OCI-LY3 (cell line): ENCODE measurements around the gene LINGO4.

Experiments used
- H2AFZ ChIP-seq: fragments of 200-600, 300-600 bp; shearing (Covaris generic); 2 replicates; pipeline ENCODE4 v1.6.0; 2014; ENCODE audit warnings: antibody characterized with exemption, low read depth, low read length
- H3K27ac ChIP-seq: fragments of 200-600, 300-600 bp; sonication (generic); 2 replicates; pipeline ENCODE4 v1.5.1; 2014; ENCODE audit warnings: mild to moderate bottlenecking, low read length, moderate library complexity, mixed read lengths
- H3K27me3 ChIP-seq: fragments of 200-600, 300-600 bp; sonication (generic); 2 replicates; pipeline ENCODE4 v1.6.1; 2014; ENCODE audit warnings: low read depth, low read length, mixed read lengths
- H3K36me3 ChIP-seq: fragments of 200-600, 300-600 bp; sonication (generic); replicated peaks from 2 replicates; pipeline ENCODE3; 2014; ENCODE audit warnings: low read depth, low read length, mixed read lengths
- H3K4me1 ChIP-seq: fragments of 300-600, 200-600 bp; sonication (generic); 2 replicates; pipeline ENCODE4 v1.6.1; 2014; ENCODE audit warnings: low read length, mixed read lengths
- H3K4me2 ChIP-seq: fragments of 200-600, 300-600 bp; sonication (generic); 2 replicates; pipeline ENCODE4 v1.6.1; 2014; ENCODE audit warnings: low read length, mixed read lengths
- H3K4me3 ChIP-seq: fragments of 300-600, 200-600 bp; sonication (generic); 2 replicates; pipeline ENCODE4 v1.5.1; 2014; ENCODE audit warnings: antibody characterized with exemption, mild to moderate bottlenecking, low read length, moderate library complexity
- H3K79me2 ChIP-seq: fragments of 300-600, 200-600 bp; shearing (Covaris generic); 2 replicates; pipeline ENCODE4 v1.6.1; 2014; ENCODE audit warnings: mild to moderate bottlenecking, low read length, mixed read lengths
- H3K9ac ChIP-seq: fragments of 300-600, 200-600 bp; shearing (Covaris generic); 2 replicates; pipeline ENCODE4 v1.6.0; 2014; ENCODE audit warnings: mild to moderate bottlenecking, low read length, moderate library complexity
- H3K9me3 ChIP-seq: fragments of 200-600, 300-600 bp; shearing (Covaris generic); 2 replicates; pipeline ENCODE4 v1.6.1; 2014; ENCODE audit warnings: low read length, mixed read lengths; ENCODE audit not compliant: insufficient read depth
- H4K20me1 ChIP-seq: fragments of 200-600, 300-600 bp; sonication (generic); 2 replicates; pipeline ENCODE4 v1.6.1; 2016; ENCODE audit warnings: low read length, mixed read lengths; ENCODE audit not compliant: insufficient read depth
- EZH2phosphoT487 ChIP-seq: fragments of 200-600 bp; shearing (Covaris generic); IDR thresholded peaks from 2 replicates; pipeline ENCODE4 v1.6.1; 2018; ENCODE audit warnings: antibody characterized with exemption, mixed run types, low read depth
- TF ChIP-seq, protein P1 (sequence below): fragments of 200-600, 300-600 bp; sonication (generic); IDR thresholded peaks from 2 replicates; pipeline ENCODE4 v1.5.1; 2014; ENCODE audit warnings: antibody characterized with exemption, low read length, low read depth

Gene LINGO4

DNA sequence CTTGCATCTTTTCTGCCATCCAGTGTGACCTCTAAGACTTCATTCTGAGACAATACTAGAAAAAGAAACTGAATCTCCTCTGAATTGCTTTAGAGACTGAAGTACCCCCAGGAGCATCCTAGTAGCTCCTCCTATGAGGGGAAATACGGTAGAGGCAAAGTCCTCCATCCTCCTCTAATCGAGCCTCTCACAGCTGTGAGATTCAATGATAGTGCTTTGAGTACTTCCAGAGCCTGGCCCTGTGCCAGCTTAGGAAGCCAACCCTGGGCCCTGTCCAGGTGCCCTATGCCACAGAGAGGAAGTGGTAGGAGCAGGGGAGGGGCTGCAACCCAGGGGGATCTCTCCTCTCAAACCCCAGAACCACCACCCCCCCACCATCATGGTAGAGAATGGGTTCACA, 15.7 kb upstream of the LINGO4 start:
- Histone ChIP-seq H3K27ac (no peak overlapping the region), H2AFZ (no peak overlapping the region), H3K27me3 (no peaks in the 10 kb centered on the region), H3K4me2 (0 out of 2 replicates have a peak overlapping the region, but pooled peaks have one; percentile 8), H3K9me3 (no peaks in the 10 kb centered on the region), H3K4me1 (peaks cover 46% of the 10 kb centered on the region), H3K9ac (no peak overlapping the region), H3K36me3 (no peaks in the 10 kb centered on the region), H3K79me2 (no peaks in the 10 kb centered on the region), H4K20me1 (no peaks in the 10 kb centered on the region), H3K4me3 (no peak overlapping the region)
- no peak for TF ChIP-seq EZH2phosphoT487
- TF ChIP-seq, protein P1, sequence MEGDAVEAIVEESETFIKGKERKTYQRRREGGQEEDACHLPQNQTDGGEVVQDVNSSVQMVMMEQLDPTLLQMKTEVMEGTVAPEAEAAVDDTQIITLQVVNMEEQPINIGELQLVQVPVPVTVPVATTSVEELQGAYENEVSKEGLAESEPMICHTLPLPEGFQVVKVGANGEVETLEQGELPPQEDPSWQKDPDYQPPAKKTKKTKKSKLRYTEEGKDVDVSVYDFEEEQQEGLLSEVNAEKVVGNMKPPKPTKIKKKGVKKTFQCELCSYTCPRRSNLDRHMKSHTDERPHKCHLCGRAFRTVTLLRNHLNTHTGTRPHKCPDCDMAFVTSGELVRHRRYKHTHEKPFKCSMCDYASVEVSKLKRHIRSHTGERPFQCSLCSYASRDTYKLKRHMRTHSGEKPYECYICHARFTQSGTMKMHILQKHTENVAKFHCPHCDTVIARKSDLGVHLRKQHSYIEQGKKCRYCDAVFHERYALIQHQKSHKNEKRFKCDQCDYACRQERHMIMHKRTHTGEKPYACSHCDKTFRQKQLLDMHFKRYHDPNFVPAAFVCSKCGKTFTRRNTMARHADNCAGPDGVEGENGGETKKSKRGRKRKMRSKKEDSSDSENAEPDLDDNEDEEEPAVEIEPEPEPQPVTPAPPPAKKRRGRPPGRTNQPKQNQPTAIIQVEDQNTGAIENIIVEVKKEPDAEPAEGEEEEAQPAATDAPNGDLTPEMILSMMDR: no peak

DNA sequence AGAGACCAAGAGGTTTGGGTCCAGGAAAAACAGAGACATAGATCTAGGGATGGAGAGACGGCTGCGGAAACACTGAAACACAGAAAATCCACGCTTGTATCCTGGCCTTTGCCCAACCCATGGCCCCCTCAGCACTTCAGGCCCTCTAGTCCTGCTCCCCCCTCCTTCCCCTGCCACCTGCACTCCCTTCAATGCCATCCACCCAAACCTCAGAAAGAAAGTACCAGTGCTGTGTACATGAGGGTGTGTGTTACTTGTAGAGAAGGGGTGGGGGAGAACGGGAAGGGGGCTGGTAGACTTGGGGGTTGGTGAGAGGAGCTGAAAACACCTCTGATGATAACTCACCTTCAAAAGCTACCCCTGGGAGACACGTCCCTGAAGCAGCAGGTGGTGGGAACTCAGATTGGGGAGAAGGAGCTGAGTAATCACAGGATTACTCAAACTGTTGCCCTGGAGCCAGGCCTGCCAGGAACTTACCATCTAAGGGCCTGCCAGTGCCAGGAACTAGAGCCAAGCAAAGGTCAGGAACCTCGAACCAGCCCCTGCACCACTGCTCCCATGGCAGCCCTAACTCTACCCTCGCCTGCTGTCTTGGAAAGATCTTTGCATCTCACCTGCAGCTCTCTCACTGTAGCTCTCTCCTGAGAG, 14.9 kb upstream of the LINGO4 start:
- Histone ChIP-seq H3K4me2 (no peak overlapping the region; the same call in 1 of the 2 replicates), H3K4me3 (no peak overlapping the region), H3K27me3 (no peaks in the 10 kb centered on the region), H3K79me2 (no peaks in the 10 kb centered on the region), H2AFZ (no peak overlapping the region), H3K9ac (no peak overlapping the region), H3K36me3 (no peaks in the 10 kb centered on the region), H3K27ac (no peak overlapping the region), H3K4me1 (peaks cover 46% of the 10 kb centered on the region), H3K9me3 (no peaks in the 10 kb centered on the region), H4K20me1 (no peaks in the 10 kb centered on the region)
- no peak for TF ChIP-seq EZH2phosphoT487
- TF ChIP-seq, protein P1: no peak

DNA sequence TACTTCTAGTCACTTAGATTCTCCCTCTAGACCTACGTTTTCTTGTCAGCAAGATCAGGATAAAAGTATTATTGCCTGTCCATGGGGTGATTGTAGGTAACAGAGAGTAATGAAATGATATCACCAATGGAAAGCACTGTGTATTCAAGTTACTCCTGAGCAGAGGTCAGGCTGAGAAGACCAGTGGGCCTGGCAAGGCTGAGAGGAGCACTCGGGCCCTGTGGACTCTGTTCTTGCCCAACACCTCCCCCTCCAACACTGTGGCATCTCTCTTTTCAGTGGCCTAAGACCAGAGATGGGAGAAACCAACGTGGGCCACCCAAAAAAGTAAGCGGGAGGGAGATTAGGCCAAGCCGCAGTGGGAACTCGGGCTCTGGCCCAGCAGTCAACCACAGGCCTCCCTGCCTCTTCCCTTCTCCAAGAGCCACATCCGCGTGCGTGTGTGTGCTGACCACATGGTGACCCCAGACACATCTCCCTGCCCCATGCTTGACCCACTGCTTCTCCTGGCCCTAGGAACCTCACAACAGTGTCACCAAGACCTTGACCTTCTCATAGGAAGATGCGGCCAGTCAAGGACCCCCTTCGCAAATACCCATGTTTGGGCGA, 14.1 kb upstream of the LINGO4 start:
- Histone ChIP-seq H3K4me1 (peaks cover 46% of the 10 kb centered on the region), H4K20me1 (no peaks in the 10 kb centered on the region), H3K27ac (no peak overlapping the region), H3K9me3 (no peaks in the 10 kb centered on the region), H3K4me2 (no peak overlapping the region), H2AFZ (no peak overlapping the region), H3K36me3 (no peaks in the 10 kb centered on the region), H3K27me3 (no peaks in the 10 kb centered on the region), H3K9ac (no peak overlapping the region), H3K79me2 (no peaks in the 10 kb centered on the region), H3K4me3 (no peak overlapping the region)
- TF ChIP-seq EZH2phosphoT487: no peak
- TF ChIP-seq, protein P1: no peak

DNA sequence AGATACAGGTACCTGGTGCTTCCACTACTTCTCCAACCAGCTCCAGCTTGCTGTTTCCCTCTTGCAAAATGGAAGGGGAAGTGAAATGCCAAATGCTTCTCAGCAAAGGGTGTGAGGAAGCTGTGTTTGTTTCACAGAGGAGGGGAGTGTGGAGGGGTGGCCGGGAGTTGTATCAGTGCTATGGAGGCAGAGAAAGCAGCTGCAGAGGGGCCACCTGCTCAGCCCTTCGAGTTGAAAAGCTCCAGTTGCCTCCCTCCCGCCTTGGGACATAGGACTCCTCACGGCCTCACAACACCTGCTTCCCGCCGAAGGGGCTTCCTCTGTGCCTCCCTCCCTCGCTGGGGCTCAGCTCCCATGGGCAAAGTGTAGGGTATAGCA, 12.1 kb upstream of the LINGO4 start:
- Histone ChIP-seq H3K36me3 (no peaks in the 10 kb centered on the region), H3K4me3 (peak overlapping the region; percentile 22; the same call in 1 of the 2 replicates), H3K4me2 (peak overlapping the region; percentile 60), H4K20me1 (no peaks in the 10 kb centered on the region), H3K9me3 (no peaks in the 10 kb centered on the region), H3K4me1 (peaks cover 39% of the 10 kb centered on the region), H3K27me3 (no peaks in the 10 kb centered on the region), H3K9ac (peak overlapping the region; percentile 4; the same call in 1 of the 2 replicates), H3K27ac (no peak overlapping the region), H3K79me2 (no peaks in the 10 kb centered on the region), H2AFZ (peak overlapping the region; percentile 57; the same call in 1 of the 2 replicates)
- no peak for TF ChIP-seq EZH2phosphoT487
- TF ChIP-seq, protein P1: no peak
